GM21526 (cell line): ENCODE results near the gene FSTL5.

Source experiments
- ATAC-seq: cut with Tn5 transposase; IDR thresholded peaks from one replicate; pipeline ENCODE4 v1.9.1; 2021; ENCODE audit warnings: moderate library complexity; ENCODE audit not compliant: unreplicated experiment, low FRiP score

Gene FSTL5

DNA sequence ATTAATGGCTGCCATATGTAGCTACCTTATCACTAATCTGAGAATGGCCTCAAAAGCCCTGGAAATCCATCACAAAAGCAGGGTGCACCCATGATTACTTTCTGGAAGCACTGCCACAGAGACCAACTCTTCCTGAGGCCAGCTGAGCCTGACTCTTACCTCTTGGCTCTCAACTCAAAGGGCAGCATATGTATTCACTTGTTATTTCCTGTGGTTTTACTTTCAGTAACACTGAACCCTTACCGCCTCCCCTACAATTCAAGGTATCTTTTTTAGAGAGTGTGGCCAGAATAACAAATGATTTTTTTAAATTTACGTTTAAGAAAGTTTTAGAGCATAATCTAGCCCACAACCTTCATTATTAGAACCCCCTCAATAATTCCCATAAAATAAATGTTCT lies 434.9 kb downstream of the FSTL5 start:
- ATAC-seq, result no peak

DNA sequence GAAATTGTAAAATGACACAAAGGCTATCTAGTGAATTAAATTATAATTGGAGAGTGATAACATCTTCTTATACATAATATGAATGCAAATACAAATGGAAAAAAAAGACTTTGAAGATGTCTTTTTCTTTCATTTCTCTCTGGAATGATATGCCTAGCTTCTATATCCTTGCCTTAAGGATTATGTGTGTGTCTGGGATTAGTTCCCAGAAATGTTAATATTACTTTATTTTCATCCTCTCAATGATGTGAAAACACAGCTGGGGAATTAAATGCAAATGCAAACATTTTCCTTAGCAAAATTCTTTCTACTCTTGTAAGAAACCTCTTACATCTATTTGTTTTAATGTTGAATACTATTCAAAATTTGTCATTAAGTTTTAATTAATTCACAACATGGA lies 441.9 kb downstream of the FSTL5 start:
- no peak for ATAC-seq

DNA sequence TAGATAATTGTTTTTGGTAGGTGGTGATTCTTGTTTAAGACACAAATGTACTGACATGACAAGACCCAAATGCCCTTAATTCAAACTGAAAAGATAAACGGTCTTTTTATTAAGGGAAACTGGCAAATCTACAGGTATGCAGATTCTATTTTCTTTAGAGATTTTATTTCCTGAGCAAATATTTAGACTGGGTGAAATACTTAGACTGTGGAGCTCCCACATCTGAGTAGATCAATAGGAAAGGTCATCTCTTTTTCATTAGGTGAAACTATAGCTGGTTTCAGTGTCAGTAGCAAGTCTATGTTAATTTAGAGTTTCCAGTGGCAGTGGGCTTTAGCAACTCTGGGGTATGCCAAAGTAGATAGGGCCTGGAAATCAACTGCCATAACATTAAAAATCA lies 446.7 kb downstream of the FSTL5 start:
- ATAC-seq, result no peak

DNA sequence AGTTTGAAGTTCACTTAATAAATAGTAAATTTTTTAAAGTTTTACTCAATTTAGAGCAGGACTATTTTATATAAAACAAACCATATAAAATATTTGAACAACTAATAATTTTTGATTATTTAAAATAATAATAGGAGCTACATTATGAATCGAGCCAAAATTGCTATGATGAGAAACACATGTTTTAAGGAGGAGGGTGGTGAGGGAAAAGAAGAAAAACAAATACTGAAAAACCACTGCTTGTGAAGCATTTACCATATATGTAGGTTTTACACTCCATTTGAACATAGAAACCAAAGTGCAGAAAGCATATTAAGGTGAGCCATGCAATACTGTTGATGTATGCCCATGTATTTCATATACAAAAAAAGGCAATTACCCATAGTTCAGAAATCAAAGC lies 448.9 kb downstream of the FSTL5 start:
- no peak for ATAC-seq

DNA sequence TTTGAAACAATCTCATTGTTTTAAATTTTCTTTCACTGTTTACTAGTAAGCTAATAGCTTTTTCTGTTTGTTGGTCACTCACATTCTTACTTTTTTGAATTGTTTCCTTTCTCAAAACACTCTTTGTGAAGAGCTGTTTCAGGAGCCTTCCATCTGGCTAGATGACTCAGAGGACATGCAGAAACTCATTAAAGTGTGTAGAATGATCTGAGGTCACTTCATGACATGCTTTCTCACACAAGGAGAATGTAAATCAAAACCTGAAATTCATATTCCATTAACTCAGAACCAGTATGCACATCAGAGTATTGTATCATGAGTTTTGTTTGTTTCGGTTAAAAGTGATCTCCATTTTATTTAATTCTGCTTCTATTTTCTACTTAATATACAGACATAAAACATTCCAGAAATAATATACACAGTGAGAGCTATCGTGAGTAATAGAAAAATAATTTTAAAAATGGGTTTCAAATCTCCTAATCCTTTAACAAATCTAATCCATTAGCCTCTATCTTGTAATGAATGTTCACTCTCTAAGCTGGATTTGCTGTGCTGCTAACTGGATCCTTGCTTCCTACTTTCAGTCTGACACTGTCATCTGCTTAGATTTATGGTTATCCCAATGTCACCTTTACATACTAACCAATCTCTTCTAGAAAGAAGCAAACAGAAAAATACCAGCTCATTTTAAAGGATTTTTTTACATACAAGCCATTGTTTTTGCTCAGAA lies 449.6 kb downstream of the FSTL5 start:
- no peak for ATAC-seq

DNA sequence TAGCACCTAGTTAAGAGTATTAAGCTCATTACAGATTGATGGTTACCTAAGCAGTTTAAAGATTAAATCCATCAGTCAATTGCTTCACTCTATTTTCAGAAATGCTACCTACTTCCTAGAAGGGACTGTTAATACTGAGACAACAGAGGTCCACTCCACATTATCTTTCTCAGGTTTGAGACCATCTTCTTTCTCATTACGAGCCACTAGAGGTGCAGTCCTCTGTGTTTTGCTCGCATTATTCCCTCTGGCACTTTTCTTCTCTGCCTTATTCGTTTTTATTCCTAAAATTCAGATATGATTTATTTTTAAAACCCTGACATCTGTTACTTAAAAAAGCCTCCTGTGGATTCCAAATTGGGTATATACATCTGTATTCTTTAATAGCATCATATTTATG lies 459.1 kb downstream of the FSTL5 start:
- no peak for ATAC-seq

DNA sequence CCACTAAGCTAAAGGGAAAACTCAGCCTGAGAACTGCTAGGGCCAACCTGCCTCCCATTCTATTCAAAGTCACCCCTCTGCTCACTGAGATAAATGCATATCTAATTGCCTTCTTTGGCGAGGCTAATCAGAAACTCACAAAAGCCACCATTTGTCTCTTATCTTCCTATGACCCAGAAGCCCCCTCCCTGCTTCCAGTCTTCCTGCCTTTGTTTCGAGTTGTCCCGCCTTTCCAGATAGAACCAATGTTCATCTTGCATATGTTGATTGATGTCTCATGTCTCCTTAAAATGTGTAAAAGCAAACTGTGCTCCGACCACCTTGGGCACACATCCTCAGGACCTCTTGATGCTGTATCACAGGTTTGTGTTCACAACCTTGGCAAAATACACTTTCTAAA lies 459.8 kb downstream of the FSTL5 start:
- ATAC-seq, result no peak

DNA sequence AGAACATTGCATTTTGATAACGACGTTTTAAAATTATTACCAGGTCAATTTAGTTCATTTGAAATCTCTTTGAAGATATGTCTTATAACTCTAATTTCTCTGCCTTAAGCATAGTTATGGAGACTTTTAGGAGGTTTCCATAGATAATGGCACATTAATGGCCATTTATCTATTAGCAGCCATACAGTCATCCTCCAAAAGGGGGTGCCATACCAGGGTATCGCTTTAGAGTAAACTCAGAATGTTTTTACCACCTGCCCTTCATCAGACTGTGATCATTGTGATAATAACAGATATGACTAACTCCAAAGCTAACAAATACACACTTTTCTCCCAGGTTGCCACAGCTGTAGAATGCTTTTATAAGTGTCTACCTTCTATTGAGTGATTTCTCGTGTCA lies 461.5 kb downstream of the FSTL5 start:
- ATAC-seq, result no peak

DNA sequence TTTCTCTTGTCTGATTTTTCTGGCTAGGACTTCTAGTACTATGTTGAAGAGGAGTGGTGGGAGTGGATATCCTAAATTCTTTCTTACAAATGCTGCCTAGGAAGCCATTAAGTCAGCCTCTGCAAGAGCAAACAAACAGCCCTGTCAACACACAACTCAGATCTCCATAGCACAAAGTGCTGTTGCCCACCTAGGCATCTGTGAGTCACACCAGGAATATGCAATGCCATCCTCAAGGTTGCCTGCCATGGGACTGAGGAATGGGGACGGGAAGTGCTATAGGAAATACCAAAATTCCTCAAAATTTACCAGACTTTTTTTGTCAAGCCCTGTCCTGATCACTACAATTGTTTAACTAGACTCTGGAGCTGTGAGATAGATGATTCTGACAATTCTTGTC lies 466.9 kb downstream of the FSTL5 start:
- ATAC-seq, result no peak

DNA sequence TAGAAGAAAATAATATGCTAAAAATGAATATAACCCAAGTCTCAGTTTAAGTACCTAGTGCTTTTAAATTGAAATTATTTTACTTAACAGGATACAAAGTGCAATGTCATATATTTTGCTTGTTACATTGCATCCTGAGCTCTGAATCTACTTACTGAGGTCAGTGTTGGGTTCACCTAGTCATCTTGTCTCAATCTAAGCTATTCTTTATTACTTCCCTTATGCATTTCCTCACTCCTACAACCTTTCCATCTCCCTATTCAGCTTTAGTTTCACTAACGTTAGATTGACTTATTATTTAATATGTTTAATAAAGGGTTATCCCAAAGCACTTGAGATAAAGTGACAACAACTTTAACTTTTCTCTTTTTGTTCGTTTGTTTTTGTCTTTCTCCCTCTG lies 483.7 kb downstream of the FSTL5 start:
- no peak for ATAC-seq

DNA sequence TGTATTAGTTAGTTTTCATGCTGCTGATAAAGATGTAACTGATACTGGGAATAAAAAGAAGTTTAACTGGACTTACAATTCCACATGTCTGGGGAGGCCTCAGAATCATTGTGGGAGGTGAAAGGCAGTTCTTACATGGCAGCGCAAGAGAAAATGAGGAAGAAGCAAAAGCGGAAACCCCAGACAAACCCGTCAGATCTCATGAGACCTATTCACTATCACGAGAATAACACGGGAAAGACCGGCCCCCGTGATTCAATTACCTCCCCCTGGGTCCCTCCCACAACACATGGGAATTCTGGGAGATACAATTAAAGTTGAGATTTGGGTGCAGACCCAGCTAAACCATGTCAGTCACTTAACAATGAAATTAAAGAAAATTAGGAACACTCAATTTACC lies 499.1 kb downstream of the FSTL5 start:
- ATAC-seq, result no peak

DNA sequence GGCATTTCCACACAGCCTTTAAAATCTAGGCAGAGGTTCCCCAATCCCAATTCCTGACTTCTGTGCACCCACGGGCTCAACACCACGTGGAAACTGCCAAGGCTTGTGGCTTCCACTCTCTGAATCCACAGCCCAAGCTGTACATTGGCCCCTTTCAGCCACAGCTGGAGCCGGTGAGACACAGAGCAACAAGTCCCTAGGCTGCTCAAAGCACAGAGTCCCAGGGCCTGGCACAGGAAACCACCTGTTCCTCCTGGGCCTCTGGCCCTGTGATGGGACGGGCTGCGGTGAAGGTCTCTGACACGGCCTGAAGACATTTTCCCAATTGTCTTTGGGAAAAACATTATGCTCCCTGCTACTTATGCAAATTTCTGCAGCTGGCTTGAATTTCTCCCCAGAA lies 500.0 kb downstream of the FSTL5 start:
- ATAC-seq, result no peak

DNA sequence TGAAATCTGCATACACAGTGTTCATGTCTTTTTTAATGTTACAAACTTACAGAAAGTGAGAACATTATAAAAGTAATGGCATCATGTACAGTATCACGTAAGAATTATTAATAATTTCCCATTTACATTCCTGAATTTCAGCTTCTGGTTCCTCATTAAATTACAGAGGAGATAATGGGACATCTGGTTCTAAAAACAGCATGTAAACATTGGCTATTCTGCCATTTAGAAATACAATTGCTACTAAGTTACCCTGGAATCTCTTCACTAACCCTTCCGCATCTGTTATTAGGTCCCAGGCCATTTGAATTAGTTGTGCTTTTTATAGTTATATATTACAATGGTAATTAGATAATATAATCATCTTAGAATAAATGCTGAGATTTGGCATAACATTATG lies 505.1 kb downstream of the FSTL5 start:
- ATAC-seq, result no peak

DNA sequence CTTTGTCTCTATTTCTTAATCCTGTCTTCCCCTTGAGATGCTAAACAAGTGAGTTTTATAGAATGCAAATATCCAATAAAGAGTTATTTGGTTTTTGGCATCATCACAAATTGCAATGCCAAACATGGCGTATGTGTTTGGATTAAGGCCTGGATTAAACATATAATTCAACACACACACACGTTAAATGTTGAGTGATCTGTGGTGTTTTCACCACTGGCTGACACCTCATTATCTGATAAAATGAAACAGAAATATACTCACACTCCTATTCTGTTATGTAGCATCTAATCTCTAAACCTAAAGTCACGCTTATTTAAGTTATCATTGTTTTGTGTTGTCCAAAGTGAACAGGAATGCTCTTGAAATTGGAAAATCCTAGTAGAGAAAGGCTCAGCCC lies 506.2 kb downstream of the FSTL5 start:
- no peak for ATAC-seq

DNA sequence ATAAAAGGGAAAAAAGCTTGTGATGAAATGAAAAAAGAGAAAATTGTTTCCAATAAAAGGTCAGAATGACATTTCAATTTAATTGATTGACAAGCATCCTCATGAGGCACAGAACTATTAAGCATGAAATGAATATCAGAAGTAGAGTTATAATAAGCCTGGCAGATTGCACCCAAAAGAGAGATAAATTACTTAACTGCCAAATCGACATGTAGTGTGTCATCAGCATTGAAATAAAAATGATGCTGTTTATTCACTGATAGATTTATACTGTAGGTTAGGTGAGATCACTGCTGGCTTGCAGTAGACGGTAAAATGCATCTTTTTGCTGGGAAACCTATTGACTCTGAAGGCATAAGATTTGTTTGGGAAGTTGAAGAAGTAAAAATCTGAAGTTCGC lies 507.2 kb downstream of the FSTL5 start:
- no peak for ATAC-seq

DNA sequence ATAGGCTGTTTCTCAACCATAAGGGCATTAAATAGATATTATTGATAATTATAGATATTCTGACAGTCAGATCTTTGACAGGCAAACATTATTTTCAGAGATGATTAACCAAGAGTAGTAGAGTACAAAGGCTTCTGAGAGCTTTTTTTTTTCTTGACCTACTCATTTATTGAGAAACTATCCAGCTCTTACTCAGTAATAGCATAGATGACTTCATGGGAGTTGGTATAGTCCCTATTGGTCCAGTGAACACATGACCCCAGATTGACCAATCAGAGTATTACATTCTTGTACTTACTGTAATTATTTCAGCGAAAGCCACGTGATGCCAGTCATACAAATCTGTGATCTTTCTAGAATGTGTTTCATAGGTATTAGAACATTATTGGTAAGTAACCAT lies 508.7 kb downstream of the FSTL5 start:
- no peak for ATAC-seq

DNA sequence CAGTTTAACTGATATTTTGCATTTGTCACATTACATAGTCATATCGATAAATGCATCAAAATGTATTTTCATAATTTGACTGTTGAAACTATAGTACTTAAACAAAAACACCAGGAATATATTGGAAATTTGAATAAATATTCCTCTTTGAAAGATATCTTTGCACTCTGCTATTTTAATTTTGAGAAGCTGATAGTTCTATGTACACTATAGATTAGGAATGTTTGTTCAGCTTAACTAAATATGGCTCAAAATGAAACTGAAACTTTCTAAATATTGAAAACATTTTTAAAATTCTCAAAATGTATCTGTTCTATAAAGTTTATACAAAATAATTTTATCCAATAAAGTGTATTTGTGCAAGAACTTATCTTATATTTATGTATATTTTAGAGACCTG lies 510.1 kb downstream of the FSTL5 start:
- no peak for ATAC-seq

DNA sequence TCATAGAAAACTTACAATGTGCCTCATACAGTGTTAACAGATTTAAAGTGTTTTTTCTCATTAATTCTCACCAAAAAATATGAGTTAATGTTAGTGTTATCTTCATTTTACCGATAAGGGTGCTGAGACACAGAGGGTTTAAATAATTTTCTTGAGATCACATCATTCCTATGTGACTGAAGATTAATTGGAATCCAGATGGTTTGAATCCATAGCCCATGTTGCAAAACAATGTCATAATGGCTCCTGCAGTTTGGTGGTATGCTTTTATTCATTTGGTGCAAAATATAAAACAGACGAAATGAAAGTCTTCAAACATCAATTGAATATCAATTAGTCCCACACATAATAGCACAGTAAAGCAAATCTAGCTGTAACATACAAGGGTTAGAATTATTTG lies 512.2 kb downstream of the FSTL5 start:
- ATAC-seq, result no peak

DNA sequence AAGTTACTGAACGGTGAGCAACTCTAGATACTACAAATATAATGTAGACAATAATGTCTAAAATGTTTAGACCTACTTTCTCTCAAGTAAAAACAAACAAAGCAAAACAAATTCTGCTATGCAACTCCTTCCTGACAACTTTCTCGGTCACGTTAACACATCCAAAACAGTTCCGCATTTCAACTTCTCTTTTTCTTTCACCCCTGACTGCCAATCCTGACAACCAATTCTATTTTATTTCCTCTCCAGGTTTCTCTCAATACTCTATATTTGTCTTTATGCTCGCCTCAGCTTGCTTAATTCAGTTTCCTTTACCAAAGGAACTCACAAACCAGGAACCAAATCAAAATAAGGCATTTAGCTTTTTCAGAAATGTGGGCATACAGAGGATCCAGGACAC lies 513.0 kb downstream of the FSTL5 start:
- no peak for ATAC-seq

DNA sequence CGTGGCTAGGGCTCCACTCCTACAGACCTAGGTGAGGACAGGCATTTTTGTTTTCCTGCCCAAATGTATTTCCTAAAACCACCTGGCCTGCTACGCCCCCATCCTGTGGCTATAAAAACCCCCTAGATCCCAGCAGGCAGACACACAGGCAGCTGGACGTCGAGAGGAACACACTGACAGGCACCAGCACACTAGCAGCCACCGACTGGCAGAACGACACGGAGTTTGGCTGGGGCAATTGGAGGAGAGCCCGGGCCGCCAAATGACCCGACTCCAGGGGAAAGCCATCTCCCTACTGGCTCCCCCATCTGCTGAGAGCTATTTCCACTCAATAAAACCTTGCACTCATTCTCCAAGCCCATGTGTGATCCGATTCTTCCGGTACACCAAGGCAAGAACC lies 516.0 kb downstream of the FSTL5 start:
- no peak for ATAC-seq

DNA sequence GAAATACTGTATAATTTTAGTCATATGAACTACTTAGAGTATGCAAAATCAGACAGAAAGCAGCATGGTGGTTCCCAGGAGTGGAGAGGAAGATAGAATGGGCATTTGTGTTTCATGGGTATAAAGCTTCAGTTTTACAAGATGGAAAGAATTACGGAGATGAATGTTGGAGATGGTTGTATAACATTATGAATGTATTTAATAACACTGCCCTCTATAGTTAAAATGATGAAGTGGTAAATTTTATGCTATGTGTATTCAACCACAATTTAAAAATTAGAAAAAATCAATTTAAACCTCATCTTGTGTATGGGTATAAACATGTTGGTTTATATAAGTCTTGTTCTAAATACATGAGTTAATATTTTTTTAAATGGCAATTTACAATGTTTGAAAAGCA lies 521.1 kb downstream of the FSTL5 start:
- ATAC-seq, result no peak

DNA sequence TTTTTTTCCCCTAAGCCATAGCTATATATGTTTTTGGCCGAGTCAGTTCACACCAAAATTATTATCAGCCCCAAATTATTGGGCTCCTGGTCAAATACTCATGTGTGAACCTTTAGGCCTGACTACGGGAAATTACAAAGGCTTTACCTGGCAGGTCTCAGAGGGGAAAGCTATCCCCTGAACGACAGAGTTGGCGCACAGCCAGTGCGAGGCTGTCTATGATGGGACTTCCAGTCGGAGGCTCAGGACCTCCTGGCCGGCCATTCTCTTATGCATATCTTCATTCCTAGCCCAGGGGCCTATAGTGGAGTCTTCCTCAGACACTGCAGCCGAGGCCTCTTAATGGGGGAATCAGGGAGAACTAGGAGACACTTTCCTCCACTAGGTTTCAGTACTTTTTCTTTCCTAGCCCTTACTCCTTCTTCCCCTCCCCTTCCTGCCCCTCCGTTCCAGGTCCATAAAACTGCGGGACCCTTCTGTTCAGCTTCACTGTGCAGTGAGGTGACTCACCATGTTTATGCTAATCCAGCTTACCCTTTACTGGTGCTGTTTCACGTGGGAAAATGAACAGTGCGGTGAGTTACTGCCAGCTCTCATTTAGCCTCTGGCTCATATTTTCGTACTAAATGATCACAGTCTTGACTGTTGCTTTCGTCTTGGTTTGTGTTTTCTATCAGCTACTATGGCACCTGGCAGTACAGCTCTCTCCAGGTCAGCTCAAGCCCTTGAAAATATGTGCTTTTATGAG lies 533.9 kb downstream of the FSTL5 start:
- ATAC-seq, result no peak
